SK-N-SH (cell line): ENCODE data around the gene TXNDC5. TPM values are rescaled to one million over a fixed set of nuclear protein-coding genes. Genes with fewer than 3 reads are reported as not detected.

Experiments used
- CTCF ChIA-PET: fragments of 300-600, 350-600 bp; formaldehyde crosslinking; extraction: SDS; loops from one replicate; lab custom pipeline; 2021; lab: Yijun Ruan, JAX
- POLR2A ChIA-PET: fragments of 350-600 bp; sonication (Branson Sonifier 250); formaldehyde crosslinking; extraction: SDS; loops from one replicate; lab custom pipeline; 2020; ENCODE audit warnings: antibody characterized with exemption, inconsistent platforms; lab: Yijun Ruan, JAX
- DNase-seq: peaks from one replicate; pipeline ENCODE4 v3.0.0; 2012
- H2AFZ ChIP-seq: fragments of 200-600 bp; sonication (generic); 2 replicates; pipeline ENCODE4 v1.8.1; 2016; ENCODE audit warnings: antibody characterized with exemption, mild to moderate bottlenecking, low read depth
- H3F3A ChIP-seq: fragments of 200-600 bp; sonication (generic); replicated peaks from 2 replicates; pipeline ENCODE3; 2016; ENCODE audit warnings: antibody characterized with exemption, mild to moderate bottlenecking; ENCODE audit not compliant: insufficient read depth
- H3K27ac ChIP-seq, 2 experiments: fragments of 200-500 bp in 1 of 2; fragments of 200-600 bp in 1 of 2; sonication (Bioruptor generic) in 1 of 2; sonication (generic), shearing (Covaris generic) in 1 of 2; 2 replicates each; pipeline versions ENCODE4 v1.5.1 to v1.6.1; 2014 to 2016; ENCODE audit warnings: low read depth in 2 of 2, inconsistent platforms in 1 of 2, low read length in 1 of 2, mild to moderate bottlenecking in 1 of 2, mixed read lengths in 1 of 2
- H3K27me3 ChIP-seq: fragments of 200-600 bp; sonication (generic), shearing (Covaris generic); 2 replicates; pipeline ENCODE4 v1.6.1; 2016; ENCODE audit warnings: mixed run types; ENCODE audit not compliant: insufficient read depth
- H3K36me3 ChIP-seq, 2 experiments: fragments of 200-500 bp in 1 of 2; fragments of 200-600 bp in 1 of 2; sonication (Bioruptor generic) in 1 of 2; sonication (generic) in 1 of 2; replicated peaks in 1 of 2; 2 replicates each; pipeline versions ENCODE3 to v1.5.1; 2014 to 2016; ENCODE audit warnings: low read length in 1 of 2, mild to moderate bottlenecking in 1 of 2; ENCODE audit not compliant: insufficient read depth in 2 of 2, control insufficient read depth in 1 of 2
- H3K4me1 ChIP-seq, 2 experiments: fragments of 200-500 bp in 1 of 2; fragments of 200-600 bp in 1 of 2; sonication (Bioruptor generic) in 1 of 2; sonication (generic), shearing (Covaris generic) in 1 of 2; 2 replicates each; pipeline versions ENCODE4 v1.5.1 to v1.6.1; 2014 to 2016; ENCODE audit warnings: low read depth in 1 of 2, low read length in 1 of 2, mixed run types in 1 of 2; ENCODE audit not compliant: insufficient read depth in 2 of 2, control insufficient read depth in 1 of 2
- H3K4me2 ChIP-seq: fragments of 200-600 bp; sonication (generic), shearing (Covaris generic); 2 replicates; pipeline ENCODE4 v1.6.1; 2017; ENCODE audit warnings: mixed run types
- H3K4me3 ChIP-seq, 2 experiments: fragments of 200-500 bp in 1 of 2; fragments of 200-600 bp in 1 of 2; sonication (Bioruptor generic) in 1 of 2; sonication (generic), shearing (Covaris generic) in 1 of 2; 2 replicates each; pipeline versions ENCODE4 v1.5.1 to v1.8.1; 2014 to 2016; ENCODE audit warnings: low read depth in 2 of 2, inconsistent platforms in 1 of 2, low read length in 1 of 2, mild to moderate bottlenecking in 1 of 2, mixed read lengths in 1 of 2, moderate library complexity in 1 of 2
- H3K79me2 ChIP-seq: fragments of 200-600 bp; sonication (generic); 2 replicates; pipeline ENCODE4 v1.8.1; 2017; ENCODE audit warnings: mild to moderate bottlenecking; ENCODE audit not compliant: insufficient read depth
- H3K9ac ChIP-seq: fragments of 200-600 bp; sonication (generic); 2 replicates; pipeline ENCODE4 v1.6.1; 2017; ENCODE audit warnings: mixed run types
- H3K9me2 ChIP-seq: fragments of 200-600 bp; sonication (generic); 2 replicates; pipeline ENCODE4 v1.6.1; 2017; ENCODE audit warnings: mixed run types
- H3K9me3 ChIP-seq: fragments of 200-600 bp; sonication (generic); 2 replicates; pipeline ENCODE4 v1.6.1; 2017; ENCODE audit warnings: mixed run types, mild to moderate bottlenecking, moderate library complexity
- H4K20me1 ChIP-seq: fragments of 200-600 bp; sonication (generic); 2 replicates; pipeline ENCODE4 v1.6.1; 2017; ENCODE audit warnings: mild to moderate bottlenecking, mixed run types; ENCODE audit not compliant: insufficient read depth
- CHD2 ChIP-seq: fragments of 150-350 bp; IDR thresholded peaks from 2 replicates; pipeline ENCODE4 v1.6.1; 2018; ENCODE audit warnings: low read length; ENCODE audit not compliant: partially characterized antibody
- EP300 ChIP-seq, 2 experiments: IDR thresholded peaks; 2 replicates each; pipeline versions ENCODE4 v1.4.0 to v1.6.1; 2012; ENCODE audit warnings: borderline replicate concordance in 1 of 2, low read depth in 1 of 2, low read length in 1 of 2
- EZH2phosphoT487 ChIP-seq: fragments of 200-600 bp; sonication (generic); IDR thresholded peaks from 2 replicates; pipeline ENCODE4 v1.6.1; 2017; ENCODE audit warnings: low read depth, mixed run types, mild to moderate bottlenecking, antibody characterized with exemption, moderate library complexity, borderline replicate concordance
- FOSL2 ChIP-seq: IDR thresholded peaks from 2 replicates; pipeline ENCODE4 v1.4.0; 2012; ENCODE audit warnings: low read depth, mild to moderate bottlenecking, moderate library complexity, borderline replicate concordance
- GATA2 ChIP-seq: sonication (generic); formaldehyde crosslinking; IDR thresholded peaks from 2 replicates; pipeline ENCODE4 v1.5.0; 2020; ENCODE audit warnings: mild to moderate bottlenecking, missing genetic modification reagents
- JUND ChIP-seq: IDR thresholded peaks from 2 replicates; pipeline ENCODE4 v1.4.0; 2012
- NRF1 ChIP-seq: IDR thresholded peaks from 2 replicates; pipeline ENCODE4 v1.6.1; 2012; ENCODE audit warnings: low read depth, mild to moderate bottlenecking, low read length
- PBX3 ChIP-seq: IDR thresholded peaks from 2 replicates; pipeline ENCODE4; 2012
- POLR2AphosphoS5 ChIP-seq: IDR thresholded peaks from 2 replicates; pipeline ENCODE4 v1.6.1; 2012; ENCODE audit warnings: low read depth, low read length
- RCOR1 ChIP-seq: fragments of 150-350 bp; IDR thresholded peaks from 2 replicates; pipeline ENCODE4 v1.6.1; 2017; ENCODE audit warnings: antibody characterized with exemption, low read length
- REST ChIP-seq: IDR thresholded peaks from 2 replicates; pipeline ENCODE4 v1.6.1; 2012; ENCODE audit warnings: mild to moderate bottlenecking, low read depth, low read length, moderate library complexity
- RFX5 ChIP-seq: IDR thresholded peaks from 2 replicates; pipeline ENCODE4 v1.6.1; 2012; ENCODE audit warnings: mild to moderate bottlenecking, improper control_type of control experiment, low read length
- SIN3A ChIP-seq: IDR thresholded peaks from 2 replicates; pipeline ENCODE4 v1.6.1; 2012; ENCODE audit warnings: low read depth, mild to moderate bottlenecking, low read length, moderate library complexity, borderline replicate concordance
- TCF12 ChIP-seq: IDR thresholded peaks from 2 replicates; pipeline ENCODE4 v1.4.0; 2012
- USF1 ChIP-seq: IDR thresholded peaks from 2 replicates; pipeline ENCODE4 v1.4.0; 2012; ENCODE audit warnings: low read depth, borderline replicate concordance
- USF2 ChIP-seq: fragments of 150-350 bp; IDR thresholded peaks from 2 replicates; pipeline ENCODE4 v1.6.1; 2017; ENCODE audit warnings: antibody characterized with exemption, low read length, low read depth, borderline replicate concordance
- YY1 ChIP-seq: IDR thresholded peaks from 2 replicates; pipeline ENCODE4 v1.4.0; 2012; ENCODE audit warnings: low read depth, mild to moderate bottlenecking
- WGBS: methylation state at CpG from one replicate; pipeline ENCODE4 v1.1.6; 2017; ENCODE audit warnings: low lambda C conversion rate; 5-methylcytosine and 5-hydroxymethylcytosine counted together
- polyA plus RNA-seq, 3 experiments: library from polyadenylated mRNA; depleted of rRNA; stranded (reverse); fragments of >200 nt; gene quantifications; 2 replicates each; pipeline ENCODE4 v1.2.3, GENCODE V29; 2012

Gene TXNDC5
- polyA plus RNA-seq, 1 of the 3 experiments (the other 2 are of a cell fraction), result 187 TPM

GRCh38 chr6:7953753-7954152 is 43.2 kb upstream of the TXNDC5 start:
- no peaks in the 10 kb centered on the region for H3K4me1 ChIP-seq
- no peak overlapping the region for H3K27ac ChIP-seq
- H3F3A ChIP-seq, result no peaks in the 10 kb centered on the region
- H3K9me2 ChIP-seq, result no peaks in the 10 kb centered on the region
- H4K20me1 ChIP-seq, result no peaks in the 10 kb centered on the region
- TF ChIP-seq POLR2AphosphoS5 (no peak), USF1 (no peak), FOSL2 (peak; percentile 8; the same call in 1 of the 2 replicates), NRF1 (no peak)
- ChIA-PET CTCF (no interaction called here), POLR2A (no interaction called here)
- 21% methylated on average over 1 of the region's 1 CpG for WGBS
- no peak overlapping the region for H3K9ac ChIP-seq
- no peaks in the 10 kb centered on the region for H3K79me2 ChIP-seq
- no peaks in the 10 kb centered on the region for H3K27me3 ChIP-seq
- DNase-seq, result no peak
- no peak overlapping the region for H3K4me3 ChIP-seq
- no peaks in the 10 kb centered on the region for H3K9me3 ChIP-seq
- no peak overlapping the region for H2AFZ ChIP-seq
- H3K36me3 ChIP-seq, result no peaks in the 10 kb centered on the region
- H3K4me2 ChIP-seq, result no peak overlapping the region

- TF ChIP-seq TCF12, result no peak
- no peak for TF ChIP-seq USF2
- no peak for TF ChIP-seq YY1
- TF ChIP-seq EP300 (IDR thresholded peaks at IDR 0.05; ENCODE audit: borderline replicate concordance in 1 of 2, low read depth in 1 of 2, low read length in 1 of 2), result no peak
- no peak for TF ChIP-seq GATA2 (CRISPR knock-in tag)
- TF ChIP-seq RCOR1, result no peak
- TF ChIP-seq SIN3A, result no peak
- TF ChIP-seq JUND, result no peak
- no peak for TF ChIP-seq PBX3
- TF ChIP-seq CHD2, result no peak
- no peak for TF ChIP-seq RFX5
- no peak for TF ChIP-seq EZH2phosphoT487
- TF ChIP-seq FOSL2, result no peak
- no peak for TF ChIP-seq REST
- Histone ChIP-seq H3K4me3 (no peak overlapping the region), H3F3A (no peaks in the 10 kb centered on the region), H3K9me3 (no peaks in the 10 kb centered on the region), H3K4me2 (no peak overlapping the region), H3K4me1 (no peaks in the 10 kb centered on the region), H2AFZ (no peak overlapping the region), H3K9me2 (no peaks in the 10 kb centered on the region), H3K36me3 (no peaks in the 10 kb centered on the region), H3K27me3 (no peaks in the 10 kb centered on the region), H4K20me1 (no peaks in the 10 kb centered on the region), H3K9ac (no peak overlapping the region), H3K79me2 (no peaks in the 10 kb centered on the region), H3K27ac (no peak overlapping the region)
- WGBS, result 61% methylated on average over 5 of the region's 5 CpGs
- DNase-seq, result no peak
- ChIA-PET CTCF (interaction anchor here (0.8 kb wide), 1 partner anchor 12 kb away, joined by 4 read pairs; no protein-coding TSS in a partner anchor), POLR2A (interaction anchor here (0.7 kb wide), 1 partner anchor 65 kb away, joined by 3 read pairs; no protein-coding TSS in a partner anchor)
These were observed 29.3 kb upstream of the TXNDC5 start for GRCh38 chr6:7939864-7940228.
